K562 (cell line): ENCODE results near the gene ANKH. TPM values are rescaled to one million over a fixed set of nuclear protein-coding genes. Genes with fewer than 3 reads are reported as not detected.

Experiments used
- FOXA3 ChIP-seq, 2 experiments: fragments of 450-650 bp in 1 of 2; sonication (generic) in 1 of 2; formaldehyde crosslinking; IDR thresholded peaks in 1 of 2; conservative IDR thresholded peaks in 1 of 2; 2 replicates each; pipeline versions ENCODE4 v1.4.0 to v1.8.0; 2020 to 2022; ENCODE audit warnings: mild to moderate bottlenecking in 2 of 2, missing genetic modification reagents in 1 of 2
- HDGF ChIP-seq: fragments of 450-650 bp; IDR thresholded peaks from 2 replicates; pipeline ENCODE4 v1.6.1; 2016
- IFI16 ChIP-seq: fragments of 250-450 bp; sonication (Bioruptor Pico); IDR thresholded peaks from 2 replicates; pipeline ENCODE4 v2.1.2; 2022; ENCODE audit warnings: mild to moderate bottlenecking, inconsistent platforms
- KLF16 ChIP-seq: IDR thresholded peaks from 2 replicates; pipeline ENCODE4 v1.6.1; 2016; ENCODE audit warnings: antibody characterized with exemption
- MAZ ChIP-seq, 2 experiments: fragments of 450-650 bp in 1 of 2; sonication (generic) in 1 of 2; formaldehyde crosslinking; IDR thresholded peaks in 1 of 2; conservative IDR thresholded peaks in 1 of 2; 2 replicates each; pipeline versions ENCODE4 v1.4.0 to v1.5.0; 2020; ENCODE audit warnings: mild to moderate bottlenecking in 1 of 2, missing genetic modification reagents in 1 of 2
- NONO ChIP-seq, 2 experiments: fragments of 200-400 bp in 1 of 2; fragments of 450-650 bp in 1 of 2; formaldehyde crosslinking in 1 of 2; IDR thresholded peaks; 2 replicates each; pipeline ENCODE4 v1.6.1; 2017; ENCODE audit warnings: low read depth in 2 of 2, mild to moderate bottlenecking in 2 of 2, moderate library complexity in 2 of 2, low read length in 1 of 2
- ZNF134 ChIP-seq: fragments of 250-450 bp; sonication (Bioruptor Pico); conservative IDR thresholded peaks from 2 replicates; pipeline ENCODE4 v1.4.0; 2020
- ZNF431 ChIP-seq: sonication (generic); formaldehyde crosslinking; IDR thresholded peaks from 2 replicates; pipeline ENCODE4 v1.8.0; 2022; ENCODE audit warnings: mild to moderate bottlenecking, missing genetic modification reagents
- ZNF764 ChIP-seq: fragments of 250-450 bp; sonication (Bioruptor Pico); IDR thresholded peaks from 2 replicates; pipeline ENCODE4 v1.4.0; 2020; ENCODE audit warnings: low read depth, mild to moderate bottlenecking, moderate library complexity
- polyA plus RNA-seq, 8 experiments: library from polyadenylated mRNA; depleted of rRNA in 4 of 8; stranded (reverse) in 5 of 8; unstranded in 3 of 8; fragments of >200 nt; fragmentation: Nextera tagmentation in 2 of 8; fragmentation: Illumina TruSeq in 1 of 8; extraction: Ambion mirVana in 2 of 8; extraction: Trizol in 1 of 8; gene quantifications; 2 replicates each; pipeline versions ENCODE4 v1.2.1 to v1.2.3, GENCODE V29; 2011 to 2014; ENCODE audit warnings: inconsistent platforms in 1 of 8, missing spikeins in 1 of 8
- total RNA-seq, 7 experiments: library from RNA; depleted of rRNA in 6 of 7; stranded (reverse); fragments of >200 nt in 6 of 7; fragmentation: Illumina TruSeq in 2 of 7; extraction: Trizol in 2 of 7; gene quantifications; 2 replicates each; pipeline versions ENCODE4 v1.2.1 to v1.2.3, GENCODE V29; 2011 to 2021; ENCODE audit warnings: low replicate concordance in 1 of 7
- TF ChIP-seq, protein P1 (sequence below), 2 experiments: IDR thresholded peaks in 1 of 2; conservative IDR thresholded peaks in 1 of 2; 2 replicates each; pipeline ENCODE4 v1.6.1; 2016; ENCODE audit warnings: low read depth in 2 of 2, mild to moderate bottlenecking in 1 of 2, missing compliant biosample characterization in 1 of 2, missing genetic modification characterization in 1 of 2, moderate library complexity in 1 of 2
- TF ChIP-seq, protein P2 (sequence below): fragments of 450-650 bp; formaldehyde crosslinking; IDR thresholded peaks from 2 replicates; pipeline ENCODE4 v1.4.0; 2020; ENCODE audit warnings: mild to moderate bottlenecking, mixed read lengths
- TF ChIP-seq, protein P3 (sequence below): fragments of 450-650 bp; IDR thresholded peaks from 2 replicates; pipeline ENCODE4 v1.6.1; 2017; ENCODE audit warnings: antibody characterized with exemption
- TF ChIP-seq, protein P4 (sequence below): fragments of 250-450 bp; sonication (Bioruptor Pico); IDR thresholded peaks from 2 replicates; pipeline ENCODE4 v1.4.0; 2020
- TF ChIP-seq, protein P5 (sequence below): sonication (generic); formaldehyde crosslinking; IDR thresholded peaks from 2 replicates; pipeline ENCODE4 v1.9.0; 2022; ENCODE audit warnings: mild to moderate bottlenecking, missing genetic modification reagents
- TF ChIP-seq, protein P6 (sequence below): sonication (generic); formaldehyde crosslinking; IDR thresholded peaks from 2 replicates; pipeline ENCODE4 v1.8.0; 2022; ENCODE audit warnings: mild to moderate bottlenecking, missing genetic modification reagents
- TF ChIP-seq, protein P7 (sequence below): IDR thresholded peaks from 2 replicates; pipeline ENCODE4 v1.6.1; 2012; ENCODE audit warnings: low read depth, low read length, improper control_type of control experiment, borderline replicate concordance

Gene ANKH
- total and polyA plus RNA-seq, 9 of the 15 experiments (the other 6 are each of a cell fraction or from before 2014, with no cell fraction given) = 0.79 to 12.2 (median 4.5) TPM

DNA sequence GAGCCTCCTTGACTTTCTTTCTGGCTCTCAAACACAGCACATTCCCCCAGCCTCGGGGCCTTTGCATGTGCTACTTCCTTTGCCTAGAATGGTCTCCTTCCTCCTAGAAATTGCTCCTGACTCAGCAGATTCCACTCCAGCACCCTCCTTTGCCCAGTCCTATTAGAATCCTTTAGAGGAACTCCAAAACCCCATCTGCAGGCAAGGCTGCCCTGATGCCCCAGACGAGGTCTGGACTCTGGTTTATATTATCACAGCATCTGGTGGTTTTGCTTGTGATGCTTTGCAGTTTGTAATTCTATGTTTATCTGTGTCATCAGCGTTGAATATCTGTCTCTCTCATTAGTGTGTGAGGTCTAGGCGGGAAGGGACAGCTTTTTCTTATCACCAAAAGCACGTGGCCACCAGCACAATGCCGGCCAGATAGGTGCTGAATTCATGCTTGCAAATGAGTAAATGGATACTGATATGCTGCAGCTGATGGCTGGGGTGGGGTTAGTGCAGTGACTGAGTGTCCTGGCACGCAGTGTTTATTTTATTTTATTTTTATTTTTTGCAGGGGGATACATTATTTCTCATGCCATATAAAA lies 30.0 kb upstream of the ANKH start (continued):
- TF ChIP-seq, protein P1, sequence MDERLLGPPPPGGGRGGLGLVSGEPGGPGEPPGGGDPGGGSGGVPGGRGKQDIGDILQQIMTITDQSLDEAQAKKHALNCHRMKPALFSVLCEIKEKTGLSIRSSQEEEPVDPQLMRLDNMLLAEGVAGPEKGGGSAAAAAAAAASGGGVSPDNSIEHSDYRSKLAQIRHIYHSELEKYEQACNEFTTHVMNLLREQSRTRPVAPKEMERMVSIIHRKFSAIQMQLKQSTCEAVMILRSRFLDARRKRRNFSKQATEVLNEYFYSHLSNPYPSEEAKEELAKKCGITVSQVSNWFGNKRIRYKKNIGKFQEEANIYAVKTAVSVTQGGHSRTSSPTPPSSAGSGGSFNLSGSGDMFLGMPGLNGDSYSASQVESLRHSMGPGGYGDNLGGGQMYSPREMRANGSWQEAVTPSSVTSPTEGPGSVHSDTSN (CRISPR knock-in tag; IDR thresholded peaks at IDR 0.05; ENCODE audit: low read depth) = no peak
- TF ChIP-seq, protein P1 (tag; conservative IDR thresholded peaks at IDR 0.05; ENCODE audit: low read depth) = 0 out of 2 replicates have a peak, but pooled peaks have one; percentile 22
- TF ChIP-seq, protein P2, sequence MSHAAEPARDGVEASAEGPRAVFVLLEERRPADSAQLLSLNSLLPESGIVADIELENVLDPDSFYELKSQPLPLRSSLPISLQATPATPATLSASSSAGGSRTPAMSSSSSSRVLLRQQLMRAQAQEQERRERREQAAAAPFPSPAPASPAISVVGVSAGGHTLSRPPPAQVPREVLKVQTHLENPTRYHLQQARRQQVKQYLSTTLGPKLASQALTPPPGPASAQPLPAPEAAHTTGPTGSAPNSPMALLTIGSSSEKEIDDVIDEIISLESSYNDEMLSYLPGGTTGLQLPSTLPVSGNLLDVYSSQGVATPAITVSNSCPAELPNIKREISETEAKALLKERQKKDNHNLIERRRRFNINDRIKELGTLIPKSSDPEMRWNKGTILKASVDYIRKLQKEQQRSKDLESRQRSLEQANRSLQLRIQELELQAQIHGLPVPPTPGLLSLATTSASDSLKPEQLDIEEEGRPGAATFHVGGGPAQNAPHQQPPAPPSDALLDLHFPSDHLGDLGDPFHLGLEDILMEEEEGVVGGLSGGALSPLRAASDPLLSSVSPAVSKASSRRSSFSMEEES (CRISPR knock-in tag) = no peak
- TF ChIP-seq ZNF764 (no peak), ZNF134 (CRISPR knock-in tag) (no peak), NONO (IDR thresholded peaks at IDR 0.05; ENCODE audit: low read depth in 2 of 2, low read length in 1 of 2) (no peak), FOXA3 (CRISPR knock-in tag; conservative IDR thresholded peaks at IDR 0.05 in 1 of 2, IDR thresholded peaks at IDR 0.05 in 1 of 2) (no peak), MAZ (CRISPR knock-in tag; conservative IDR thresholded peaks at IDR 0.05 in 1 of 2, IDR thresholded peaks at IDR 0.05 in 1 of 2) (0 out of 4 replicates have a peak, but pooled peaks of 1 of the 2 experiments have one; percentile 34), ZNF431 (CRISPR knock-in tag) (no peak), KLF16 (peak; percentile 54; the same call in 1 of the 2 replicates), IFI16 (CRISPR knock-in tag) (no peak), HDGF (no peak)
- TF ChIP-seq, protein P3, sequence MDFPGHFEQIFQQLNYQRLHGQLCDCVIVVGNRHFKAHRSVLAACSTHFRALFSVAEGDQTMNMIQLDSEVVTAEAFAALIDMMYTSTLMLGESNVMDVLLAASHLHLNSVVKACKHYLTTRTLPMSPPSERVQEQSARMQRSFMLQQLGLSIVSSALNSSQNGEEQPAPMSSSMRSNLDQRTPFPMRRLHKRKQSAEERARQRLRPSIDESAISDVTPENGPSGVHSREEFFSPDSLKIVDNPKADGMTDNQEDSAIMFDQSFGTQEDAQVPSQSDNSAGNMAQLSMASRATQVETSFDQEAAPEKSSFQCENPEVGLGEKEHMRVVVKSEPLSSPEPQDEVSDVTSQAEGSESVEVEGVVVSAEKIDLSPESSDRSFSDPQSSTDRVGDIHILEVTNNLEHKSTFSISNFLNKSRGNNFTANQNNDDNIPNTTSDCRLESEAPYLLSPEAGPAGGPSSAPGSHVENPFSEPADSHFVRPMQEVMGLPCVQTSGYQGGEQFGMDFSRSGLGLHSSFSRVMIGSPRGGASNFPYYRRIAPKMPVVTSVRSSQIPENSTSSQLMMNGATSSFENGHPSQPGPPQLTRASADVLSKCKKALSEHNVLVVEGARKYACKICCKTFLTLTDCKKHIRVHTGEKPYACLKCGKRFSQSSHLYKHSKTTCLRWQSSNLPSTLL = no peak
- TF ChIP-seq, protein P4, sequence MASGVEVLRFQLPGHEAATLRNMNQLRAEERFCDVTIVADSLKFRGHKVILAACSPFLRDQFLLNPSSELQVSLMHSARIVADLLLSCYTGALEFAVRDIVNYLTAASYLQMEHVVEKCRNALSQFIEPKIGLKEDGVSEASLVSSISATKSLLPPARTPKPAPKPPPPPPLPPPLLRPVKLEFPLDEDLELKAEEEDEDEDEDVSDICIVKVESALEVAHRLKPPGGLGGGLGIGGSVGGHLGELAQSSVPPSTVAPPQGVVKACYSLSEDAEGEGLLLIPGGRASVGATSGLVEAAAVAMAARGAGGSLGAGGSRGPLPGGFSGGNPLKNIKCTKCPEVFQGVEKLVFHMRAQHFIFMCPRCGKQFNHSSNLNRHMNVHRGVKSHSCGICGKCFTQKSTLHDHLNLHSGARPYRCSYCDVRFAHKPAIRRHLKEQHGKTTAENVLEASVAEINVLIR (CRISPR knock-in tag) = no peak
- TF ChIP-seq, protein P5, sequence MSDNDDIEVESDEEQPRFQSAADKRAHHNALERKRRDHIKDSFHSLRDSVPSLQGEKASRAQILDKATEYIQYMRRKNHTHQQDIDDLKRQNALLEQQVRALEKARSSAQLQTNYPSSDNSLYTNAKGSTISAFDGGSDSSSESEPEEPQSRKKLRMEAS = peak; percentile 55; the same call in 1 of the 2 replicates
- TF ChIP-seq, protein P6, sequence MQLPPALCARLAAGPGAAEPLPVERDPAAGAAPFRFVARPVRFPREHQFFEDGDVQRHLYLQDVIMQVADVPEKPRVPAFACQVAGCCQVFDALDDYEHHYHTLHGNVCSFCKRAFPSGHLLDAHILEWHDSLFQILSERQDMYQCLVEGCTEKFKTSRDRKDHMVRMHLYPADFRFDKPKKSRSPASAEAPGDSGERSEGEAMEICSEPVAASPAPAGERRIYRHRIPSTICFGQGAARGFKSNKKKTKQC (CRISPR knock-in tag) = no peak
- TF ChIP-seq, protein P7, sequence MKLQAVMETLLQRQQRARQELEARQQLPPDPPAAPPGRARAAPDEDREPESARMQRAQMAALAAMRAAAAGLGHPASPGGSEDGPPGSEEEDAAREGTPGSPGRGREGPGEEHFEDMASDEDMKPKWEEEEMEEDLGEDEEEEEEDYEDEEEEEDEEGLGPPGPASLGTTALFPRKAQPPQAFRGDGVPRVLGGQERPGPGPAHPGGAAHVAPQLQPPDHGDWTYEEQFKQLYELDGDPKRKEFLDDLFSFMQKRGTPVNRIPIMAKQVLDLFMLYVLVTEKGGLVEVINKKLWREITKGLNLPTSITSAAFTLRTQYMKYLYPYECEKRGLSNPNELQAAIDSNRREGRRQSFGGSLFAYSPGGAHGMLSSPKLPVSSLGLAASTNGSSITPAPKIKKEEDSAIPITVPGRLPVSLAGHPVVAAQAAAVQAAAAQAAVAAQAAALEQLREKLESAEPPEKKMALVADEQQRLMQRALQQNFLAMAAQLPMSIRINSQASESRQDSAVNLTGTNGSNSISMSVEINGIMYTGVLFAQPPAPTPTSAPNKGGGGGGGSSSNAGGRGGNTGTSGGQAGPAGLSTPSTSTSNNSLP = no peak
